PC-9 (cell line): Measurements from ENCODE around the gene HLA-A. TPM values are rescaled to one million over a fixed set of nuclear protein-coding genes. Genes with fewer than 3 reads are reported as not detected.

ENCODE experiments used
- BruUV-seq: library from RNA; stranded (reverse); fragments of 400-500 nt; replicated peaks from 2 replicates; lab custom pipeline; 2021; lab: Mats Ljungman, UMichigan
- CTCF ChIA-PET: fragments of 300-600 bp; sonication (Branson Sonifier 250); formaldehyde crosslinking; loops from one replicate; lab custom pipeline; 2022; ENCODE audit warnings: antibody characterized with exemption; lab: Charles Lee
- POLR2A ChIA-PET: fragments of 300-600 bp; sonication (Branson Sonifier 250); formaldehyde crosslinking; loops from one replicate; lab custom pipeline; 2022; ENCODE audit warnings: antibody characterized with exemption; ENCODE audit not compliant: unreplicated experiment; lab: Charles Lee
- DNase-seq, 2 experiments: peaks; one replicate each; pipeline versions ENCODE4 v3.0.0 to v3.0.0-alpha.2; 2015 to 2022; ENCODE audit warnings: mixed read lengths in 1 of 2
- H2AFZ ChIP-seq: fragments of 200-600 bp; sonication (generic); 2 replicates; pipeline ENCODE4 v1.8.1; 2017; ENCODE audit warnings: antibody characterized with exemption
- H3F3A ChIP-seq: fragments of 200-600 bp; sonication (generic); 2 replicates; pipeline ENCODE4 v1.8.1; 2017; ENCODE audit warnings: antibody characterized with exemption, mild to moderate bottlenecking, low read depth; ENCODE audit not compliant: insufficient read depth
- H3K27ac ChIP-seq: fragments of 200-600 bp; sonication (generic); 2 replicates; pipeline ENCODE4 v1.6.1; 2016; ENCODE audit warnings: mixed run types
- H3K27me3 ChIP-seq: fragments of 200-600 bp; sonication (generic); 2 replicates; pipeline ENCODE4 v1.6.1; 2016; ENCODE audit warnings: low read depth, mixed run types; ENCODE audit not compliant: insufficient read depth
- H3K36me3 ChIP-seq: fragments of 200-600 bp; sonication (generic); 2 replicates; pipeline ENCODE4 v1.6.1; 2016; ENCODE audit warnings: low read depth, mixed run types
- H3K4me1 ChIP-seq: fragments of 200-600 bp; sonication (generic); replicated peaks from 2 replicates; pipeline ENCODE4 v1.6.1; 2016; ENCODE audit warnings: mixed run types; ENCODE audit not compliant: insufficient read depth
- H3K4me2 ChIP-seq: fragments of 200-600 bp; sonication (generic); 2 replicates; pipeline ENCODE4 v1.6.1; 2017; ENCODE audit warnings: mixed run types
- H3K4me3 ChIP-seq: fragments of 200-600 bp; sonication (generic); 2 replicates; pipeline ENCODE4 v1.6.1; 2016; ENCODE audit warnings: mixed run types
- H3K79me2 ChIP-seq: fragments of 200-600 bp; sonication (generic); 2 replicates; pipeline ENCODE4 v1.6.1; 2017; ENCODE audit warnings: low read depth, mixed run types
- H3K9me2 ChIP-seq: fragments of 200-600 bp; sonication (generic); 2 replicates; pipeline ENCODE4 v1.8.1; 2017; ENCODE audit warnings: mild to moderate bottlenecking; ENCODE audit not compliant: insufficient read depth
- H3K9me3 ChIP-seq: fragments of 200-600 bp; sonication (generic); 2 replicates; pipeline ENCODE4 v1.8.1; 2016; ENCODE audit warnings: low read depth; ENCODE audit not compliant: insufficient read depth
- H4K20me1 ChIP-seq: fragments of 200-600 bp; sonication (generic); 2 replicates; pipeline ENCODE4 v1.8.1; 2017; ENCODE audit not compliant: insufficient read depth
- CTCF ChIP-seq: fragments of 200-600 bp; sonication (generic); conservative IDR thresholded peaks from 2 replicates; pipeline ENCODE4 v1.6.1; 2017; ENCODE audit warnings: mixed run types, antibody characterized with exemption, mild to moderate bottlenecking, moderate library complexity
- EZH2 ChIP-seq: fragments of 200-600 bp; sonication (generic); IDR thresholded peaks from 2 replicates; pipeline ENCODE4 v1.8.0; 2017; ENCODE audit warnings: antibody characterized with exemption, low read depth
- intact Hi-C: fragments of 100-400 bp; cut with micrococcal nuclease; formaldehyde crosslinking; loops from one replicate; pipeline ENCODE4 v1.10.0; 2022; ENCODE audit not compliant: unreplicated experiment
- total RNA-seq: library from RNA; stranded (reverse); gene quantifications from 2 replicates; pipeline ENCODE4 v1.2.3, GENCODE V29; 2021

Gene HLA-A
- total RNA-seq, 1 experiment from 2014 or later = 168 TPM

GRCh38 chr6:29945281-29945820, 3.0 kb downstream of the HLA-A start:
- ChIA-PET POLR2A (no interaction called here), CTCF (no interaction called here)
- no peak overlapping the region for H2AFZ ChIP-seq
- H3K9me2 ChIP-seq = no peaks in the 10 kb centered on the region
- H3K36me3 ChIP-seq = no peaks in the 10 kb centered on the region
- H3K4me3 ChIP-seq = no peak overlapping the region
- H3K4me1 ChIP-seq = no peaks in the 10 kb centered on the region
- no peaks in the 10 kb centered on the region for H3K9me3 ChIP-seq
- H3K27me3 ChIP-seq = no peaks in the 10 kb centered on the region
- no TSS peak for BruUV-seq
- TF ChIP-seq CTCF (no peak), EZH2 (no peak)
- no peak overlapping the region for H3K27ac ChIP-seq
- DNase-seq = no peak
- no peaks in the 10 kb centered on the region for H3F3A ChIP-seq
- intact Hi-C loops = no loop called here
- no peaks in the 10 kb centered on the region for H4K20me1 ChIP-seq
- H3K4me2 ChIP-seq = no peak overlapping the region
- H3K79me2 ChIP-seq = no peaks in the 10 kb centered on the region

DNA sequence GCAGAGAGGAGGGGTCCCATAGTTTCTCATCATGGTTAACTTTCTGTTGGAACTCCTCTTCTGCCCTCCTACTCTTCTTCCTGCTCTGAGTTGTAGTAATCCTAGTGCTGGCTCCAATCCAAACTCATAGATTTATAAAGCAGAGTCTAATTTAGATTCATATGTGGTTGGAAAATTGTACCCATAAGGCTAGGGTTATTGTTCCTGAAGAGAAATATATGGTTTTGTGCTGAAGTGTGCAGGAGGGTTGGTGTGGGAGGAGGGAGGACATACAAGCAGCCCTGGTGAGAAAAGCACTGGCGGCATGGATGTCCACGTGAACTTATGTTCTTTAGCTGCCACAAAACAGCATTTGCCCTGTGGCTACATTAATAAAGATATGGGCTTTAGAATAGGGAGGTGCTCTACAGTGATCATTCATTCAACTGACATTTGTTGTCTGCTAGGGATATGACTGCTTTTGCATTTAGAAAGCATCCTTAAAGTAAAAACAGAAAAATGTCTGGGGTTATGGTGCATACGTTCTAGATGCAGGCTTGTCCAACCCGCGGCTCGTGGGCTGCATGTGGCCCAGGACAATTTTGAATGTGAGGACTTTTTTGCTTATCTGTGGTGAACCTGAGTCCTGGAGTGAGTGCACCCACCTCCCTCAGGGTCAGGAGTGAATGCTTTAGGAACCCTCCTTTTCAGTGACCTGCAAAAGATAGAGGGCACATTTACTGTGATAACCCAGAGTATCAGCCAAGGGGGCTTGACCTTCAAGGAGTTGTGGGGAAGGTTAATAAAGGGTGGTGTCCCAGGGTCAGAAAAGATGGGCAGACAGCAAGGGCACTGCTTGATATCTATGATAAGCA, 4.1 kb downstream of the HLA-A start:
- Histone ChIP-seq H3K9me2 (no peaks in the 10 kb centered on the region), H3K9me3 (no peaks in the 10 kb centered on the region), H4K20me1 (no peaks in the 10 kb centered on the region), H3K79me2 (no peaks in the 10 kb centered on the region), H3K4me3 (no peak overlapping the region), H3K36me3 (no peaks in the 10 kb centered on the region), H3K27ac (no peak overlapping the region), H2AFZ (no peak overlapping the region), H3F3A (no peaks in the 10 kb centered on the region), H3K4me2 (no peak overlapping the region), H3K27me3 (no peaks in the 10 kb centered on the region), H3K4me1 (no peaks in the 10 kb centered on the region)
- ChIA-PET CTCF (no interaction called here), POLR2A (no interaction called here)
- intact Hi-C loops = no loop called here
- no peak for TF ChIP-seq CTCF
- TF ChIP-seq EZH2 = no peak
- DNase-seq = no peak
- BruUV-seq = no TSS peak

GRCh38 chr6:29947077-29947980, 5.0 kb downstream of the HLA-A start:
- TF ChIP-seq EZH2 (no peak), CTCF (no peak)
- BruUV-seq = no TSS peak
- H3F3A ChIP-seq = no peaks in the 10 kb centered on the region
- no peak for DNase-seq
- H3K4me2 ChIP-seq = no peak overlapping the region
- H3K79me2 ChIP-seq = no peaks in the 10 kb centered on the region
- no peaks in the 10 kb centered on the region for H3K36me3 ChIP-seq
- H3K27ac ChIP-seq = no peak overlapping the region
- H4K20me1 ChIP-seq = no peaks in the 10 kb centered on the region
- H3K4me3 ChIP-seq = no peak overlapping the region
- H3K27me3 ChIP-seq = no peaks in the 10 kb centered on the region
- no peaks in the 10 kb centered on the region for H3K4me1 ChIP-seq
- H3K9me3 ChIP-seq = no peaks in the 10 kb centered on the region
- H3K9me2 ChIP-seq = no peaks in the 10 kb centered on the region
- ChIA-PET CTCF (no interaction called here), POLR2A (interaction anchor here (0.6 to 0.7 kb wide), 4 partner anchors 15 to 246 kb away, joined by 3 to 9 read pairs (median 6); no protein-coding TSS in a partner anchor)
- no peak overlapping the region for H2AFZ ChIP-seq
- intact Hi-C loops = no loop called here
